Astrocyte (in vitro differentiated cells and primary cell): ENCODE data around the gene GPR139.

ENCODE experiments used
- EZH2 ChIP-seq: IDR thresholded peaks from 2 replicates; pipeline ENCODE4 v1.6.1; 2012; ENCODE audit warnings: mild to moderate bottlenecking, low read length, inconsistent platforms; ENCODE audit not compliant: insufficient read depth
- TF ChIP-seq, protein P1 (sequence below): IDR thresholded peaks from 2 replicates; pipeline ENCODE4 v1.5.1; 2011; ENCODE audit warnings: low read depth, mild to moderate bottlenecking, inconsistent platforms, low read length, moderate library complexity; ENCODE audit not compliant: insufficient read depth

DNA sequence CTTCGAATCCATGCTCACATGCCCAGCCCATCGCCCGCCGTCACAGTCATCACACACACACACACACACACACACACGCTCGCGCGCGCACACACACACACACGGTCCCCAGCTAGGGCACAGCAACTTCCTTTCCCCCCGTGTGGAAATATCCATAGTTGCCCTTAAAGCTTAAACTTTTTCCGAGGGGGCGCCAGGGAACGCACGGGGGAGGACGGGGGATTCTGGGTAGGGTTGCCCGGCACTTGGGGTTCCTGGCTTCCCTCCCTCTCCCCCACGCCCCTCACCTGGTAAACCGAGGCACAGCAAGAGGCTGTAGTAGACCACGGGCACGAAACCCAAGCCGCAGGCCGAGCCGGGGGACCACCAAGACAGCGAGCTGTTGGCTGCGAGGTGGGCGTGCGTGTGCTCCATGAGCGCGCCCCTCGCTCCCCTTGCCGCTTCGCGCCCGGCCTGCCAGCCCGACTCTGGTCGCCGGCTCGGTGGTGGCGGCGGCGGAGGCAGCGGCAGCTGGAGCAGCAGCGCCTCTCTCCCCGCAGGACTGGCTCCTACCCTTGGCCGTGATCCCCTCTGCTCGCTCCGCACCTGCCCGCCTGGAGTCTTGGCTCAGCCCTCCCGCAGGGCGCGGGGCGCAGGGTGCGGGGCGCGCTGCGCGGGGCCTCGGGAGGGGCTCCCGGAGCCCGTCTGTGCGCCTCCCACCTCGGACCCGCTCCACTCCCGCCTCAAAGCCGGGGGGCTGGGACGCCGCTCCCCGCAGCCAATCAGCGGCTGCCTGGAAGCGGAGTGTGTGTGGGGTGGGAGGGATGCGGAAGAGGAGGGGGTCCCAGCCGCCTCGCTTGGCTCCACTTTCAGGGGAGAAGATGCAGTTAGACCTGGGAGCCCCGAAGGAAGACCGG, at the start of gene GPR139:
- peak; percentile 32 for TF ChIP-seq EZH2
- TF ChIP-seq, protein P1, sequence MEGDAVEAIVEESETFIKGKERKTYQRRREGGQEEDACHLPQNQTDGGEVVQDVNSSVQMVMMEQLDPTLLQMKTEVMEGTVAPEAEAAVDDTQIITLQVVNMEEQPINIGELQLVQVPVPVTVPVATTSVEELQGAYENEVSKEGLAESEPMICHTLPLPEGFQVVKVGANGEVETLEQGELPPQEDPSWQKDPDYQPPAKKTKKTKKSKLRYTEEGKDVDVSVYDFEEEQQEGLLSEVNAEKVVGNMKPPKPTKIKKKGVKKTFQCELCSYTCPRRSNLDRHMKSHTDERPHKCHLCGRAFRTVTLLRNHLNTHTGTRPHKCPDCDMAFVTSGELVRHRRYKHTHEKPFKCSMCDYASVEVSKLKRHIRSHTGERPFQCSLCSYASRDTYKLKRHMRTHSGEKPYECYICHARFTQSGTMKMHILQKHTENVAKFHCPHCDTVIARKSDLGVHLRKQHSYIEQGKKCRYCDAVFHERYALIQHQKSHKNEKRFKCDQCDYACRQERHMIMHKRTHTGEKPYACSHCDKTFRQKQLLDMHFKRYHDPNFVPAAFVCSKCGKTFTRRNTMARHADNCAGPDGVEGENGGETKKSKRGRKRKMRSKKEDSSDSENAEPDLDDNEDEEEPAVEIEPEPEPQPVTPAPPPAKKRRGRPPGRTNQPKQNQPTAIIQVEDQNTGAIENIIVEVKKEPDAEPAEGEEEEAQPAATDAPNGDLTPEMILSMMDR, result no peak
